ENCODE data around the gene TRPC4.

Gene TRPC4

GRCh38 chr13:37835392-37835791 is 34.2 kb downstream of the TRPC4 start:
- no peak overlapping the region for H3K4me3 ChIP-seq (replicated peaks; ENCODE audit: insufficient read depth, low read length)
- no peak overlapping the region for H3K27ac ChIP-seq (replicated peaks)
- H3K27me3 ChIP-seq (ENCODE audit: insufficient read depth, poor library complexity, severe bottlenecking): no peaks in the 10 kb centered on the region
- DNase-seq (ENCODE audit: low read depth in 1 of 2, low spot score in 1 of 2): no peak
- TF ChIP-seq GABPA (IDR thresholded peaks at IDR 0.05; ENCODE audit: low read depth) (no peak), CTCF (IDR thresholded peaks at IDR 0.05; ENCODE audit: insufficient read depth, low read length) (no peak), REST (IDR thresholded peaks at IDR 0.05; ENCODE audit: insufficient replicate concordance, low read depth) (no peak), SPI1 (IDR thresholded peaks at IDR 0.05; ENCODE audit: borderline replicate concordance, low read depth) (no peak), POLR2AphosphoS5 (IDR thresholded peaks at IDR 0.05; ENCODE audit: low read depth) (no peak)

- Histone ChIP-seq H3K27ac (replicated peaks) (no peak overlapping the region), H3K27me3 (ENCODE audit: insufficient read depth, poor library complexity, severe bottlenecking) (no peaks in the 10 kb centered on the region), H3K4me3 (replicated peaks; ENCODE audit: insufficient read depth, low read length) (no peak overlapping the region)
- no peak for DNase-seq (ENCODE audit: low read depth in 1 of 2, low spot score in 1 of 2)
- TF ChIP-seq POLR2AphosphoS5 (IDR thresholded peaks at IDR 0.05; ENCODE audit: low read depth) (no peak), REST (IDR thresholded peaks at IDR 0.05; ENCODE audit: insufficient replicate concordance, low read depth) (no peak), GABPA (IDR thresholded peaks at IDR 0.05; ENCODE audit: low read depth) (no peak), SPI1 (IDR thresholded peaks at IDR 0.05; ENCODE audit: borderline replicate concordance, low read depth) (no peak), CTCF (IDR thresholded peaks at IDR 0.05; ENCODE audit: insufficient read depth, low read length) (no peak)
Measured at GRCh38 chr13:37833411-37833810, 36.2 kb downstream of the TRPC4 start.

- Histone ChIP-seq H3K27me3 (ENCODE audit: insufficient read depth, poor library complexity, severe bottlenecking) (no peaks in the 10 kb centered on the region), H3K4me3 (replicated peaks; ENCODE audit: insufficient read depth, low read length) (no peak overlapping the region), H3K27ac (replicated peaks) (no peak overlapping the region)
- no peak for DNase-seq (ENCODE audit: low read depth in 1 of 2, low spot score in 1 of 2)
- TF ChIP-seq CTCF (IDR thresholded peaks at IDR 0.05; ENCODE audit: insufficient read depth, low read length) (no peak), GABPA (IDR thresholded peaks at IDR 0.05; ENCODE audit: low read depth) (no peak), REST (IDR thresholded peaks at IDR 0.05; ENCODE audit: insufficient replicate concordance, low read depth) (no peak), SPI1 (IDR thresholded peaks at IDR 0.05; ENCODE audit: borderline replicate concordance, low read depth) (no peak), POLR2AphosphoS5 (IDR thresholded peaks at IDR 0.05; ENCODE audit: low read depth) (no peak)
Measured at GRCh38 chr13:37816276-37816675, 53.3 kb downstream of the TRPC4 start.
